ENCODE data around the gene PDSS2.
"Not testable (repeated sequence)": the region's sequence is repeated elsewhere in the genome, so short reads cannot be mapped to it uniquely, and the experiment has no call there.

PDSS2 gene

GRCh38 chr6:107413966-107414645 is 45.3 kb downstream of the PDSS2 start:
- FAIRE-seq: no peak

GRCh38 chr6:107411161-107411560 is 48.2 kb downstream of the PDSS2 start:
- no peak for FAIRE-seq

GRCh38 chr6:107409942-107410341 is 49.4 kb downstream of the PDSS2 start:
- no peak for FAIRE-seq

GRCh38 chr6:107408714-107409113 is 50.6 kb downstream of the PDSS2 start:
- no peak for FAIRE-seq

- no peak for FAIRE-seq
Measured at GRCh38 chr6:107405002-107405401, 54.4 kb downstream of the PDSS2 start.

GRCh38 chr6:107402533-107402932 is 56.8 kb downstream of the PDSS2 start:
- FAIRE-seq: no peak

- no peak for FAIRE-seq
Measured at GRCh38 chr6:107401573-107401972, 57.8 kb downstream of the PDSS2 start.

- FAIRE-seq: no peak
Measured at GRCh38 chr6:107400616-107401147, 58.7 kb downstream of the PDSS2 start.

- no peak for FAIRE-seq
Measured at GRCh38 chr6:107399935-107400334, 59.4 kb downstream of the PDSS2 start.

- FAIRE-seq: no peak
Measured at GRCh38 chr6:107398001-107398400, 61.4 kb downstream of the PDSS2 start.

- FAIRE-seq: peak; percentile 86
Measured at GRCh38 chr6:107396211-107396610, 63.2 kb downstream of the PDSS2 start.

GRCh38 chr6:107392069-107392468 is 67.3 kb downstream of the PDSS2 start:
- FAIRE-seq: no peak

GRCh38 chr6:107390685-107391435 is 68.5 kb downstream of the PDSS2 start:
- FAIRE-seq: no peak

- FAIRE-seq: no peak
Measured at GRCh38 chr6:107390056-107390455, 69.3 kb downstream of the PDSS2 start.

- FAIRE-seq: no peak
Measured at GRCh38 chr6:107386904-107387303, 72.5 kb downstream of the PDSS2 start.

GRCh38 chr6:107386340-107386739 is 73.0 kb downstream of the PDSS2 start:
- FAIRE-seq: no peak

- FAIRE-seq: no peak
Measured at GRCh38 chr6:107383705-107384104, 75.7 kb downstream of the PDSS2 start.

- FAIRE-seq: no peak
Measured at GRCh38 chr6:107374264-107374663, 85.1 kb downstream of the PDSS2 start.

- no peak for FAIRE-seq
Measured at GRCh38 chr6:107369493-107369892, 89.9 kb downstream of the PDSS2 start.

- FAIRE-seq: no peak
Measured at GRCh38 chr6:107368471-107368870, 90.9 kb downstream of the PDSS2 start.

- FAIRE-seq: not testable (repeated sequence)
Measured at GRCh38 chr6:107364173-107364572, 95.2 kb downstream of the PDSS2 start.

- FAIRE-seq: no peak
Measured at GRCh38 chr6:107361753-107362604, 97.4 kb downstream of the PDSS2 start.

- FAIRE-seq: no peak
Measured at GRCh38 chr6:107360476-107360875, 98.9 kb downstream of the PDSS2 start.

Data from colon (tissue), 2 donors.